Skin epidermis (tissue), 12 donors: ENCODE data around the gene NRN1L.

Experiments
- H3K27ac ChIP-seq, 21 experiments: fragments of 200-600 bp; sonication (generic) in 11 of 21; one replicate each; pipeline ENCODE4 v1.5.0; 2020; ENCODE audit warnings: mild to moderate bottlenecking in 3 of 21, inconsistent platforms in 2 of 21, moderate library complexity in 2 of 21
- H3K4me3 ChIP-seq, 7 experiments: fragments of 200-600 bp; sonication (generic) in 2 of 7; one replicate each; pipeline ENCODE4 v1.5.0; 2020; ENCODE audit warnings: inconsistent platforms in 2 of 7, mild to moderate bottlenecking in 2 of 7, moderate library complexity in 1 of 7

The NRN1L gene

GRCh38 chr16:67930191-67930590, 45.5 kb downstream of the NRN1L start:
- Histone ChIP-seq H3K4me3 (no peak overlapping the region), H3K27ac (no peak overlapping the region)

GRCh38 chr16:67930678-67931211, 46.1 kb downstream of the NRN1L start:
- H3K4me3 ChIP-seq: no peak overlapping the region
- no peak overlapping the region for H3K27ac ChIP-seq

GRCh38 chr16:67931712-67932461, 47.2 kb downstream of the NRN1L start, which contains the start of gene CTRL:
Gene CTRL (minus strand): TSS chr16:67931862. CDS start chr16:67931852, 10 bp downstream.
- Histone ChIP-seq H3K27ac (peak within 1 kb of the TSS in 1 of 21 experiments; percentile 36), H3K4me3 (no peak within 1 kb of the TSS)

GRCh38 chr16:67932462-67932840, 47.8 kb downstream of the NRN1L start:
- H3K27ac ChIP-seq: no peak overlapping the region
- no peak overlapping the region for H3K4me3 ChIP-seq

- Histone ChIP-seq H3K4me3 (no peak overlapping the region), H3K27ac (peak overlapping the region in 5 of 21 experiments; percentile 2 to 98 (median 49))
Observed at GRCh38 chr16:67933805-67934204, 49.1 kb downstream of the NRN1L start.

GRCh38 chr16:67934306-67935100, 49.8 kb downstream of the NRN1L start:
- H3K27ac ChIP-seq: peak overlapping the region in 12 of 21 experiments; percentile 4 to 99 (median 96)
- peak overlapping the region in 3 of 7 experiments; percentile 67 to 95 (median 67) for H3K4me3 ChIP-seq

GRCh38 chr16:67935101-67935401, 50.4 kb downstream of the NRN1L start:
- Histone ChIP-seq H3K4me3 (peak overlapping the region; percentile 66 to 95 (median 67)), H3K27ac (peak overlapping the region in 15 of 21 experiments; percentile 88 to 99 (median 96))

GRCh38 chr16:67935402-67936123, 50.9 kb downstream of the NRN1L start:
- peak overlapping the region; percentile 66 to 95 (median 67) for H3K4me3 ChIP-seq
- peak overlapping the region; percentile 68 to 99 (median 95) for H3K27ac ChIP-seq
